Activated naive CD8-positive, alpha-beta T cell treated with anti-CD3 and anti-CD28 coated beads for 36 hours (primary cell): Measurements from ENCODE around the gene TERC. TPM values are rescaled to one million over a fixed set of nuclear protein-coding genes. Genes with fewer than 3 reads are reported as not detected.
A peak's percentile ranks its signal among the peaks of the same experiment; 100 is the strongest.

Experiments used
- DNase-seq: peaks from one replicate; pipeline ENCODE4 v3.0.0; 2021
- H3K27ac Mint-ChIP-seq: one replicate; pipeline ENCODE4 v1.8.0; 2022; ENCODE audit warnings: mild to moderate bottlenecking, moderate library complexity, mixed read lengths
- H3K27me3 Mint-ChIP-seq: one replicate; pipeline ENCODE4 v1.8.0; 2022; ENCODE audit warnings: mild to moderate bottlenecking, mixed read lengths
- H3K36me3 Mint-ChIP-seq: one replicate; pipeline ENCODE4 v1.8.0; 2021; ENCODE audit warnings: mild to moderate bottlenecking, mixed read lengths
- H3K4me1 Mint-ChIP-seq: one replicate; pipeline ENCODE4 v1.8.0; 2021; ENCODE audit warnings: mixed read lengths
- H3K4me3 Mint-ChIP-seq: one replicate; pipeline ENCODE4 v1.8.0; 2022; ENCODE audit warnings: mild to moderate bottlenecking, moderate library complexity, mixed read lengths
- H3K9me3 Mint-ChIP-seq: one replicate; pipeline ENCODE4 v1.8.0; 2022; ENCODE audit warnings: mixed read lengths
- total RNA-seq, 2 experiments: library from RNA; stranded (reverse); gene quantifications; one replicate each; pipeline ENCODE4 v1.2.3, GENCODE V29; 2021

The TERC gene
- total RNA-seq, 2 experiments from 2014 or later = 16.0 to 20.0 TPM

DNA sequence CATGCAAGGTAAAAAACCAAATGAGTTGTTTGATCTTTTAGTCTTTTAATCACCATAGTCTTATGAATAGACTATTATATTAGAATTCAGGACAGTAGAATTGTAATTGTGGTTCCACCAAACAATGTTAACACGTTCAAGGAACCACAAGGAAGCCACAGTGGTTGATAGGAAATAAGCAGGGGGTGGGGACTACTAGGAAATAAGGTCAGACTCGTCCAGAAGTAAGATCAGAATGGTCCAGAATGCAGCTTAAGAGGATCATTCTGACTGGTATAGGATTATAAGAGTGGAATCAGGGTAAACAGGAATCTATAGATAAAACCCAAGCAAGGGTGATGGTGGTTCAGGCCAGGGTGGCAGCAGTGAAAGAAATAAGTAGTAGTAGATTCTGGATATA, 15.9 kb upstream of the TERC start:
- no peaks in the 10 kb centered on the region for H3K27me3 Mint-ChIP-seq
- no peak overlapping the region for H3K4me3 Mint-ChIP-seq
- H3K9me3 Mint-ChIP-seq = no peaks in the 10 kb centered on the region
- no peak for DNase-seq
- H3K4me1 Mint-ChIP-seq = peaks cover 42% of the 10 kb centered on the region
- peak overlapping the region; percentile 39 for H3K27ac Mint-ChIP-seq
- H3K36me3 Mint-ChIP-seq = peaks cover 36% of the 10 kb centered on the region

DNA sequence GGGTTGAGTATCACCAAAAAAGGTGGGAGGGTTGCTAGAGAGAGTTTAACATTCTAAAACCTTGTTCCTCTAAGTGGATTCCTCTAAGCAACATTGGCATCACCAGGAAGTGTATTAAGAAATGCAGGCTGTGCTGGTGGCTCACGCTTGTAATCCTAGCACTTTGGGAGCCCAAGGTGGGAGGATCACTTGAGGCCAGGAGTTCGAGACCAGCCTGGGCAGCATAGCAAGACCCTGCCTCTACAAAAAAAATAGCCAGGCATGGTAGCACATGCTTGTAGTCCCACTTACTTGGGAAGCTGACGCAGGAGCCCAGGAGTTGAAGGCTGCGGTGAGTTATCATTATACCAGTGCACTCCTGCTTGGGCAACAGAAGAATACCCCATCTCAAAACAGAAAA, 13.0 kb upstream of the TERC start:
- Mint-ChIP-seq H3K27ac (no peak overlapping the region), H3K27me3 (no peaks in the 10 kb centered on the region), H3K9me3 (no peaks in the 10 kb centered on the region), H3K4me3 (no peak overlapping the region), H3K4me1 (peaks cover 57% of the 10 kb centered on the region), H3K36me3 (peaks cover 49% of the 10 kb centered on the region)
- no peak for DNase-seq

DNA sequence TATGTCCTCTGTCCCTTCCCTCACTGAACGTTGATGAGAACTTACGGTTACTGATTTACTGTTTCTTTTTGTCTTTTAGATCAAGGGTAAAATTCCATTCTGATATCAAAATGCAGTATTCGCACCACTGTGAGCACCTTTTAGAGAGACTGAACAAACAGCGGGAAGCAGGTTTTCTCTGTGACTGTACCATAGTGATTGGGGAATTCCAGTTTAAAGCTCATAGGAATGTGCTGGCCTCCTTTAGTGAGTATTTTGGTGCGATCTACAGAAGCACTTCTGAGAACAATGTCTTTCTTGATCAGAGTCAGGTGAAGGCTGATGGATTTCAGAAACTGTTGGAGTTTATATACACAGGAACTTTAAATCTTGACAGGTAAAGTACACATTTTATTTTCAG, 9.3 kb upstream of the TERC start:
- Mint-ChIP-seq H3K27ac (peak overlapping the region; percentile 99), H3K36me3 (peaks cover 32% of the 10 kb centered on the region), H3K4me1 (peaks cover 47% of the 10 kb centered on the region), H3K27me3 (peaks cover 9% of the 10 kb centered on the region), H3K4me3 (peak overlapping the region; percentile 99), H3K9me3 (no peaks in the 10 kb centered on the region)
- no peak for DNase-seq

DNA sequence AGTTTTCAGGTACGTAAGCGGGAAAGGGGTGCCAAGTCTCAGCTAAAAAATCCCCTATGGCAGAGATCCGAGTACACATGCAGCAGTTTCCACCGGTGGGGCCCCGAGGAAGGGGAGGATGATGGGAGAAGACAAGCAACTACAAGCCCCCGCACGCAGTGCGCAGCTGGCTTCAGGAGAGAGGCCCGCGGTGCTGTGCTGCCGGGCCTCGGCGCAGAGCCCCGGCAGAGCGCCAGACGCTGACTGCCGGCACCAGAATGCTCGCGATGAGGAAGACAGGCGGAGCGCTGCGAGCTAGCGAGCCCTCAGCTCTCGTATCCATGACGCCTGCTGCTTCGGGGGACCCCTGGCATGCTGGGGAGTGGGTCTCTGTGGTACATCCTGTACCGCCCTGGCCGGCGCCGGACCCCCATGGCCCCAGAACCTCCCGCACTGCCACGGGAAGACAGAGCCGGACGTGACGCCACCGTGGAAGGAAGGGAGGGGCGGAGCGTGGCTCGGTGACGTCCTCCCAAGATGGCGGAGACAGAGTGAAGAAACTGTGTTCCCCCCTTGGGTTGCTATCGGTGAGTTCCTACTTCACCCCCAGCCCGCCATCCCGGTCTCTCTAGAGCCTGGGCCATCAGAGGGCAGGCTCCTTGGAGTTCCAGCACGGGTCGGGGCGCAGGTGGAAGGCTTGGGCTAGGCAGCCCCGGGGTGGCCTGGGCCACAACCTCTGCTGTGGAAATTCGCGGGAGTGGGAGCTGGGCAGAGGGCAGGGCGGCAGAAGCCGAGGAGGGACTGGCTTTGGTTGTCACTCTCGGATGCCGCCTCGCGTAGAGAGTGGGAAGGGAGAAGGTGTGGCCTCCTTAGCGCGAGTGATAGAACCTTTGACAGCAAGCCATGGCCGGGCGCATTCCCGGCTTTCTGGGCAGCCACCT, 8.3 kb upstream of the TERC start, which contains the start of gene MYNN:
Gene MYNN, plus strand, starts transcription at position 500 of the 920 bp plus-strand sequence. CDS start 900 bp downstream, outside the sequence.
- Mint-ChIP-seq H3K27me3 (peaks cover 9% of the 10 kb centered on the region), H3K9me3 (no peaks in the 10 kb centered on the region), H3K27ac (peak within 1 kb of the TSS; percentile 99), H3K4me1 (peaks cover 39% of the 10 kb centered on the region), H3K36me3 (peaks cover 25% of the 10 kb centered on the region), H3K4me3 (peak within 1 kb of the TSS; percentile 99)
- peak; percentile 92 for DNase-seq

DNA sequence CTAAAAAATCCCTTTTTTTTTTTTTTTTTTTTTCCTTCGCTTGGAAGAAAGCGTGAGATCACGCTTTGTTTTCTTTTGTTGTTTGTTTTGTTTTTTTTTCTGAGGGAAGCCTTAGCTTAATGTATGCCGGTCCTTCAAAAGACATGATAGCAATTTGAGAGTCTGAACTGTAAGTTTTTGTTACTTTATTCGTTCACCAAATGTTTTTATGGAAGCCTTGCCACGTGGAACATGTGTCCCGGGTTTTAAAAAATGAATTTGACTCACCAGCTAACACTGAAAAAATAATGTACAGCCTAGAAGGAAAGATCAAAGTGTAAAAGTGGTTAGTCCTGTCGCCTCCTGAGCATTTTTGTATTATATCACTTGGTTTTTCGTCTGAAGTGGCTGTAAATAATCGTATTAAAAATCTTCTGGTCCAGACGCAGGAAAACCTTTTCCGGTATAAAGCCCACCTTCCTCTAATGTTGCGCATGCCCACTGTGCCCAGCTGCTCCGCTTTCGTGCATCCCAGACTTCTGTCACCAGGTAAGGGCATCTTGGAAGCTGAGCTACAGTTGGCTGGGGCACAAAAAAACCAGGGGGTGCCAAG, 7.5 kb upstream of the TERC start:
- peaks cover 9% of the 10 kb centered on the region for H3K27me3 Mint-ChIP-seq
- H3K4me1 Mint-ChIP-seq = peaks cover 36% of the 10 kb centered on the region
- peak overlapping the region; percentile 99 for H3K4me3 Mint-ChIP-seq
- H3K9me3 Mint-ChIP-seq = no peaks in the 10 kb centered on the region
- peak overlapping the region; percentile 99 for H3K27ac Mint-ChIP-seq
- DNase-seq = no peak
- peaks cover 26% of the 10 kb centered on the region for H3K36me3 Mint-ChIP-seq

DNA sequence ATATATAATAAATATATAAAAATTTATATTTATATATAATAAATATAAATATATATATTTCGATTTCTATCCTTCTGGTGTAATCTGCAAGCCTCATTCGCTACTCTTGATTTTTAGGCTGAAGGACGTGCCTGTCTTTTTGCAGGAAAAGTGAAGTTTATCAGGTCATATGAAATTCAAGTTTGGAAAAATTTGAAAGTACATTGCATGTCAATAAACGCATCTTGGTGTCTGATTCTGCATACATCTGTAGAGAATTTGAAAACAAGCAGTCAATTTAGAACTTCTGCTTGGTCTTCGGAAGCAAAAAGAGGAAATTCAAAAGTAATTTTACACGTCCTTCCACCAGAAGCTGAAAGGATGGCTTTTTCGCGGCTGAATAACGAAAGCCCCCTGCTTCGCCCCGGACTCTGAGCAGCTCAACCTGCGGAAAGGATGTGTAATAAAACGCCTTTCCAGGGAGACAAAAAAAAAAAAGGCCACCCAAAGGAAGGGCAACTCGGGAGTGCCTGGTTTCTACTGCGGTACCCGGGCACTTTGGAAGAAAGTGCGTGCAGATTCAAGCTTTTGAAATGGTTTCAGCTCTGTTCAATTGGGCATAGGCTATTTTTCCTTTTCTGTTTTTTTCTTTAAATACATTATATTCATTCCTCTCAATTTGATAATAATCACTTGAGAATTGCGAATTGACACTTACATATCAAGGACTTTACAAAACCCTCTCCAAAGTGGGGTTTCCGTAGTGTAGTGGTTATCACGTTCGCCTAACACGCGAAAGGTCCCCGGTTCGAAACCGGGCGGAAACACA, 6.8 kb upstream of the TERC start:
- peaks cover 9% of the 10 kb centered on the region for H3K27me3 Mint-ChIP-seq
- H3K4me1 Mint-ChIP-seq = peaks cover 29% of the 10 kb centered on the region
- H3K9me3 Mint-ChIP-seq = no peaks in the 10 kb centered on the region
- H3K4me3 Mint-ChIP-seq = peak overlapping the region; percentile 99
- H3K36me3 Mint-ChIP-seq = peaks cover 23% of the 10 kb centered on the region
- peak overlapping the region; percentile 99 for H3K27ac Mint-ChIP-seq
- peak; percentile 62 for DNase-seq

DNA sequence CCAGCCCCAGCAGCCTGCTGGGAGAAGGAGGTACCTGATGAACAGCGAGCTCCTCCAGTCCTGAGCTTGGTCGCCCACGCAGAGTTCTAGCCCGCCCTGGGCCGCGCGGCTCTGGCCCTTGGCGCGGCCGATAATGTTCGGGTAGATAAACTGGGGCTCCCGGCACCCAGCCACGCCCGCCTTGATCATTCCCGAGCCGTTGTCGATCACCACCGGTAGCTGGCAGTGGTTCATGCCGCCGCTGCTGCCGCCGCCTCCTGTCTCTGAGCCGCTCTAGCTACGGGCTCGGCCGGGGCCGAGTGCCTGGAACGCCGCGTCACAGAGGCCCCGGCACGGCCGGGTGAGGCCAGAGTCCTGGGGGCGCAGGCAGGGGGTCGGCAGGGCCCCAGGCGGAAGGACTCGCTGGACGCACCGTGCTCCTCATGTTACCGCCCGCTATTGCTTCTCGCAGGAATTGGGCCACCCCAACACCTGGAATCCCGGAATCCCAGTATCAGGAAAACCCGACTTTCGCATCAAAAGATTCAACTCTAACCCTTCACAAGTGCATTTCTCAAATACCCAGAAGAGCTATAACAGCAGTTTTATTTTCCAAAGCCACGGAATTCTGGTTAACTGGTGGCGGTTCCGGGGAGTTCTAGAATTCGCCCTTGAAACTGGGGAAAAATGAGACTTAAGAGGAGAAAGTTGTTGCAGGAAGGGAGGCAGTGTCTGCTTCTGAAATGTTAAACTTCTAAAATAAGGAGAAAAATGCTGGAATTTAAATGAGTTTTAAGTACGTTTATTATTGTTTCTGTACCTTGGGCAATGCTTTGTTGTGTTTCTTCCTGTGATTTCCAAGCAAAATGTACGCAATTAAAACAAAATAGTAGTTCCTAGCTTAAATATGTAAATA, 4.7 kb upstream of the TERC start, which contains the start of gene ACTRT3:
Gene ACTRT3, minus strand, starts transcription at position 275 of the 895 bp plus-strand sequence. Its CDS starts 41 bp downstream, at position 234.
- H3K27me3 Mint-ChIP-seq = peaks cover 9% of the 10 kb centered on the region
- H3K4me3 Mint-ChIP-seq = peak within 1 kb of the TSS; percentile 85
- peaks cover 18% of the 10 kb centered on the region for H3K36me3 Mint-ChIP-seq
- peaks cover 25% of the 10 kb centered on the region for H3K4me1 Mint-ChIP-seq
- peak within 1 kb of the TSS; percentile 84 for H3K27ac Mint-ChIP-seq
- peak; percentile 74 for DNase-seq
- H3K9me3 Mint-ChIP-seq = peaks cover 3% of the 10 kb centered on the region

DNA sequence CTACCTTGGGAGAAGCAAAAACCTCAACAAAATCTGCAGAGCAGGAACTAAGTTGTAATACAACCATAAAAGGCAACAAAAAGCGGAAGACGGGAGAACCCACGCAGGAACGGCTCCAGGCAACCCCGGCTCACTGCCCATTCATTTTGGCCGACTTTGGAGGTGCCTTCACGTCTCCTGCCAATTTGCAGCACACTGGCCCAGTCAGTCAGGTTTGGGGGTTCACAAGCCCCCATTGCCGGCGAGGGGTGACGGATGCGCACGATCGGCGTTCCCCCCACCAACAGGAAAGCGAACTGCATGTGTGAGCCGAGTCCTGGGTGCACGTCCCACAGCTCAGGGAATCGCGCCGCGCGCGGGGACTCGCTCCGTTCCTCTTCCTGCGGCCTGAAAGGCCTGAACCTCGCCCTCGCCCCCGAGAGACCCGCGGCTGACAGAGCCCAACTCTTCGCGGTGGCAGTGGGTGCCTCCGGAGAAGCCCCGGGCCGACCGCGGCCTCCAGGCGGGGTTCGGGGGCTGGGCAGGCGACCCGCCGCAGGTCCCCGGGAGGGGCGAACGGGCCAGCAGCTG, 463 bp downstream of the TERC start:
- H3K4me1 Mint-ChIP-seq = peaks cover 26% of the 10 kb centered on the region
- peak overlapping the region; percentile 98 for H3K27ac Mint-ChIP-seq
- peaks cover 15% of the 10 kb centered on the region for H3K36me3 Mint-ChIP-seq
- H3K27me3 Mint-ChIP-seq = peaks cover 3% of the 10 kb centered on the region
- H3K9me3 Mint-ChIP-seq = peaks cover 6% of the 10 kb centered on the region
- peak overlapping the region; percentile 95 for H3K4me3 Mint-ChIP-seq
- peak; percentile 65 for DNase-seq

DNA sequence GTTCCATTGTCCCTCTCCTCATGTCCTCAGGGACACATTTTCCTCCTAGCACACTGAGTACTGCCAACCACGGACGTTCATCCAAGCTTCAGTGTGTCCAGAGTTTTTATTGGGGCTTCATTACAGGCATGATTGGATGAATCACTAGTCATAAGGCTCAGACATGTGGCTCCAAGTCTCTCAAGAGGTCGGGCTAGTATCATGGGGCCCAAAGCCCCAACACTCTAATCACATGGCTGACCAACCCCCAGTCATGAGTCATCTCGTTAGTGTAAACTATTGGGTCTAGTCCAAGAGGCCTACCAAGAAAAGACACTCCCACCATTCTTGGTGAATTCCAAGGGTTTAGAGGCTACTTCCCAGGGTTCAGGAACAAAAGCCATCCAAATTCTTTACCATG, 4.4 kb downstream of the TERC start:
- DNase-seq = no peak
- H3K4me3 Mint-ChIP-seq = no peak overlapping the region

DNA sequence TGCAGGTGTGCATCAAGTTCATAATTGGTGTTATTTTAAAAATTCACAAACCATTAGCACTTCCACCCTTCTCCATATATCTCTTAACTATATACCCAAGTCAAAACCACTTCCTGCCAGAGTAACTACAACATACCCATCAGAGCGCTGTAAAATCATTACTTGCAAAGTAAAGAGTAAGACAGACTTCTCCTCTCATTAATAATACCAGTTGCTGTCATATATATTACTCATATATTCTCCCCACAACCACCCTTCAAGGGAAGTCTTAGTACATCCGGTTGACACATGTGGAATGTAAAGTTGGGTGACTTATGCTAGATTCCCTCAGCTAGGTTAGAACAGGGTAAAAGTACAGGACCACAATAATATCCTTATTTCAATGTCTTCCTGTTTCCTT, 5.6 kb downstream of the TERC start:
- Mint-ChIP-seq H3K27me3 (peaks cover 3% of the 10 kb centered on the region), H3K4me1 (peaks cover 28% of the 10 kb centered on the region), H3K9me3 (peaks cover 5% of the 10 kb centered on the region), H3K36me3 (peaks cover 7% of the 10 kb centered on the region), H3K4me3 (peak overlapping the region; percentile 22), H3K27ac (peak overlapping the region; percentile 86)
- no peak for DNase-seq

More for the DNA sequence above, 4.4 kb downstream of the TERC start:
- Mint-ChIP-seq H3K9me3 (peaks cover 5% of the 10 kb centered on the region), H3K36me3 (peaks cover 9% of the 10 kb centered on the region), H3K4me1 (peaks cover 33% of the 10 kb centered on the region), H3K27ac (no peak overlapping the region), H3K27me3 (peaks cover 3% of the 10 kb centered on the region)

DNA sequence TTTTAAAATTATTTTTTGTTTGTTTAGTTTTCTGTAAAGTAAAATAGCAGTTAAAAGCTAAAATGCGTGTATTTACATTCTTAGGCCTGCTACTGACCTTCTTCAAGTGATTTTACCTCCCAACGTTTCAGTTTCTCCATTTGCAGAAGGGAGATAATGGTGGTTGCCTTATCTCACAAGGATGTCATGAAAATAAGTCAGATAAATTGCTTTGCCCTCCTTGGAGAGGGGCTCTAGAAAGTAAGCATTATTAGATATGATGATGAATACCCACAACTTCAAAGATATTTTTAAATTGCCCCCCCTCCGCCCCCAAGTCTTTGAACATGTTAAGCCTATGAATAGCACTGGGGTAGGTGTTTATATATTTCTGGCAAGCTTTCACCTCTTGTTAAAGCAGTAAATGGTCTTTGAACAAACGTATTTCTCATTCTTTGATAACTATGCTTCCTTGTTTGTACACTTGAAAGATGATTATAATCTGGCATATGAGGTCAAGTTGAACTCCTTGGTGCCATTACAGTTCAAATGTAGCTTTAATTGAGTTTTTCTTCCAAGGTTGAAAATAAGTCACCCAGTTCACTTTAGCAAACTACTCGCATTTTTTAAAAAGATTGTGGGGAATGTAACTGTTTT, 6.4 kb downstream of the TERC start:
- DNase-seq = no peak
- peak overlapping the region; percentile 86 for H3K27ac Mint-ChIP-seq
- peaks cover 7% of the 10 kb centered on the region for H3K36me3 Mint-ChIP-seq
- H3K9me3 Mint-ChIP-seq = peaks cover 5% of the 10 kb centered on the region
- H3K4me3 Mint-ChIP-seq = no peak overlapping the region
- H3K27me3 Mint-ChIP-seq = no peaks in the 10 kb centered on the region
- H3K4me1 Mint-ChIP-seq = peaks cover 22% of the 10 kb centered on the region

DNA sequence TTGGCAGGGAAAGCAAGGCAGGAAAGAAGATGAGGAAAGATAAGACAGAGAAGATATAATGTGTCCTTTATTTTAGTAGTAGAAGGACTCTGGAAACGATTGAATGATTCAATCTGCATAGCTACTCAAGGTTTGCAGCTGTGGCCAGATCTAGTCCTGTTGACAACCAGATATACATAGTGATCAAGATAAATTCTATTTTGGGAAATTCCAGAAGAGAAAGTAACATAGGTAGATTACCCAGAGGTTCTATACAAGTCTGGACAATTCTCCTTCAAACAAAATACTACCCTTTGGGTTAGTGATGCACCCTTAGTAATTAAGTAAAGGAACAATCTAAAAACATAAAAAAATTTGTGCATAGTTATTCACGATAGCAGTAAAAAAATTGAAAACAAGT, 9.4 kb downstream of the TERC start:
- Mint-ChIP-seq H3K36me3 (peaks cover 3% of the 10 kb centered on the region), H3K4me1 (peaks cover 18% of the 10 kb centered on the region)

DNA sequence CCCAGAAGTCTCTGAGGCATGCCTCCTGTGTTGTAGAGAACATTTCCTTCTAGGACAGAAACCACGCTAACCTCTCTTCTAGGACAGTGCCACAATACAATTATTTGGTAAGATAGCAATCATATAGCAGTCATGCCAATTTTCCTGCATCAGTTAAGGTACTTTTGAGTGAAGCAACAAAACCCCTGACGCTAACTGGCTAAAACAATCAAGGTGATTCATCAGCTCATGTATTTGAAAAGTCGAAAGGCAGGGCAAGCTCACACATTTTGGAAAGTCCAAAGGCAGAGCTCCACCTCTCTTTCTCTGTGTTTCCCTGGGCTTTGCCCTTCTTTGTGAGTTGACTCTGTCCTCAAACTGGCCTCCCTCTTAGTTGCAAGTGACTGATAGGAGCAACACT, 10.1 kb downstream of the TERC start:
- Mint-ChIP-seq H3K36me3 (peaks cover 3% of the 10 kb centered on the region), H3K9me3 (peaks cover 2% of the 10 kb centered on the region), H3K4me3 (no peak overlapping the region), H3K27me3 (peaks cover 9% of the 10 kb centered on the region), H3K27ac (no peak overlapping the region), H3K4me1 (peaks cover 17% of the 10 kb centered on the region)
- no peak for DNase-seq

More for the DNA sequence above, 9.4 kb downstream of the TERC start:
- Mint-ChIP-seq H3K9me3 (peaks cover 2% of the 10 kb centered on the region), H3K4me3 (no peak overlapping the region), H3K27me3 (peaks cover 5% of the 10 kb centered on the region), H3K27ac (no peak overlapping the region)
- no peak for DNase-seq
